Stimulated activated CD4-positive, alpha-beta T cell treated with anti-CD3 and anti-CD28 coated beads, Interleukin-4, amount 100 ng/mL, for 4 hours (primary cell): ENCODE measurements around the gene E2F7.

ENCODE experiments used
- DNase-seq, 2 experiments: peaks; one replicate each; pipeline ENCODE4 v3.0.0-alpha.2; 2020

The E2F7 gene

GRCh38 chr12:77013091-77013490 lies 52.3 kb downstream of the E2F7 start:
- no peak for DNase-seq

DNA sequence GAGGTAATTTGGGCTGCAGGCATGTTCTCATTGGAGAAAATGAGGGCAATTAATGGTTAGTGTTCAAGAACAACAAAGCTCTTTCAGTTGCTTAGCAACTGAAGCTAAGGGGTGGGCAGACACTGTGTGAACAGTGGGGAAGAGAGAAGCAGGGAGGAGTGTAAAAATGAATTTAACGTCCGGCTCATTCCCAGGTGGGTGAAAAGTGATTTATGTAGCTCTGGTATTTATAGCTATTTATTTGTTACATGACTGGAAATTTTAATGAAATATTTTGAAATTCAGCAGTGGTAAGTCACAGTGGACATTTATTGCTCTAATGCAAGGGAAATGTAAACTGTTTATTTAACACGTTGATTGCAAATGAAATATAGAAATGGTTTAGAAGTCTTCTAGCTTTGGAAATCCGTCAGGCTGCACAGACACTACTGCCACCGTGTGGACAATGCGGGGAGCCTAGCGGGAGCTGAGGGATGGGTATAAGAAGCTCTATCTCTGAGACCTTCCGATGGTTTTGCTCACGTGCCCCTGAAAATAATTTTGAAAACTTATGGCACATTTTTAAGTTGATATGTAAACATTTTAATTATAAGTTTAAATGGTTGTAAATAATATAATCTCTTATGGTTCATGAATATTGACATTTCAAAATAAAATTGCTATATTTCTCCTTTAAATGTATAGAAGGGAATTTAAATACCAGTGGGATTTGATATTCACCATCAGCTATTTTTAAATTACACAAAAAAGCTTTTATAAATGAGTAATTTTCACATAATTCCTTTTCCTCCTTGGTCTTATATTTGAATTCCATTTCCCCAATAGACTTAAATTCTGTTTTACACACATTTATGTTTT lies 54.4 kb downstream of the E2F7 start:
- DNase-seq, result peak; percentile 45 to 60

GRCh38 chr12:77007476-77007875 lies 57.9 kb downstream of the E2F7 start:
- no peak for DNase-seq

GRCh38 chr12:77005611-77006098 lies 59.7 kb downstream of the E2F7 start:
- no peak for DNase-seq

GRCh38 chr12:77003914-77004313 lies 61.5 kb downstream of the E2F7 start:
- DNase-seq, result no peak

- no peak for DNase-seq
Observed at GRCh38 chr12:77003246-77003645, 62.1 kb downstream of the E2F7 start.

DNA sequence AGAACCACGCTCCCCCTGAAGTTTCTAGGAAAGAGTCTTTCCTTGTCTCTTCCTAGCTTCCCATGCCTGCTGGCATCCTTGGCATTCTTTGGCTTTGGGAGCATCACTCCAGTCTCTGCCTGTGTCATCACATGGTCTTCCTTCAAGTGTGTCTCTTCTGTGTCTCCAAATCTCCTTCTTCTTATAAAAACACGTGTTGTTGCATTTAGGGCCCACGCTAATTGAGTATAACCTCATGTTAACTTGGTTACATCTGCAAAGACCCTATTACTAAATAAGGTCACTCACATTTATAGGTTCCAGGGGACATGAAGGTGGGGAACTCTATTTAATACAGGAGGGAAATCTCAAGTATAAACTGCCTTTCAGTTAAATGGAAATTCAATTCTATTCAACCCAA lies 63.0 kb downstream of the E2F7 start:
- DNase-seq, result no peak

DNA sequence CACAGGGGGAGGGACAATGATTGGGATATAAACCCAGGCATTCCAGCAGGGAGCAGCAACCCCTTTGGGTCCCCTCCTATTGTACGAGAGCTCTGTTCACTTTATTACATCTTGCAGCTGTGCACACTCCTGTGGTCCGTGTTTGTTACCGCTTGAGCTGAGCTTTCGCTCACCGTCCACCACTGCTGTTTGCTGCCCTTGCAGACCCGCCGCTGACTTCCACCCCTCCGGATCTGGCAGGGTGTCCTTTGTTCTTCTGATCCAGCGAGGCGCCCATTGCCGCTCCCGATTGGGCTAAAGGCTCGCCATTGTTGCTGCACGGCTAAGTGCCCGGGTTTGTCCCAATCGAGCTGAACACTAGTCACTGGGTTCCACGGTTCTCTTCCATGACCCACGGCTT lies 64.1 kb downstream of the E2F7 start:
- no peak for DNase-seq

DNA sequence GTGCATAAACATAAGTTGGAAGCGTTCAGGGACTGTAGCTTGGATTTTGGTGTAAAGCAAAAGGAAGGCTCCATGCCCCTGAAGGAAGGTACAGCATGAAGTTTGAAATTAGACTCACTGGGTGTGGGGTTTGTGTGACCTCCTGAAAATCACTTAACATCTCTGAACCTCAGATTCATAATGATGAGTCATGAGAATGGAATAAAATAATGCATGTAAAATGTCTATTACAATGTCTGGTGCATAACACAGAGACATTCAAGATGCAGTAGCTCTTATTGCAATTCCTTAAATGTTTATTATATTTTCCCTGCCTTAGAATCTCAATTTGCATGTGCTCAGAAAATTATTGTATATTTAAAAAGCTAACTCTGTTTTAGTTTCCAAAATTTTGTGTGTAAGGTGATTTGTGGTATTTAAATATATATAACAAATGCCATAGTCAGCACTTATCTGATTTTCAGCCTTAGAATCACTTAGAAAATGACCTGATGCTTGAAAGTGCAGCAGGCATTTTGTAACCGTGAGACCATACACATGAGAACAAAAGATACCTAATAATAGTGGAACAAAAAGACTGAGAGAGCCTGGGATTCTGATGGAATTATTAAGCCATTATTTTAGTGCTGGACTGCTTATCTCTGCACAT lies 66.3 kb downstream of the E2F7 start:
- no peak for DNase-seq

DNA sequence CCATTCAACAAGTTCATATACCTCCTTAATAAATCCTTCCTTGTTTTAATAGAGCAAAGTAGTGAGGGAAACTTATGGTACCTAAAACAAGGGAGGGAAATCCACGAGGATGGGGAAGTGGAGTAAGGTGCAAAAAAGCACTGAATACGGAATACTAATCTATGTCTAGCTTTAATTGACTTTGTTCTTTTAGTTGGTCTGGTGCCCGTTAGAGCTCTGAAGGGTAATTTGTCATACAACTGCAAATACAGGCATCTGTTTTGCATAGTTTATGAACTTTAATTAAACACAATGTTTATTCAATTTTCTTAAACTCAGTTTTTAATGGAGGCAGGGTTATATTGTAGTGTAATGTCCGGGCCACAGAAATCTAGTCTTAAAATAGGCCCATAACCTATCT lies 67.0 kb downstream of the E2F7 start:
- DNase-seq, result no peak

- no peak for DNase-seq
Observed at GRCh38 chr12:76997011-76997780, 68.2 kb downstream of the E2F7 start.

DNA sequence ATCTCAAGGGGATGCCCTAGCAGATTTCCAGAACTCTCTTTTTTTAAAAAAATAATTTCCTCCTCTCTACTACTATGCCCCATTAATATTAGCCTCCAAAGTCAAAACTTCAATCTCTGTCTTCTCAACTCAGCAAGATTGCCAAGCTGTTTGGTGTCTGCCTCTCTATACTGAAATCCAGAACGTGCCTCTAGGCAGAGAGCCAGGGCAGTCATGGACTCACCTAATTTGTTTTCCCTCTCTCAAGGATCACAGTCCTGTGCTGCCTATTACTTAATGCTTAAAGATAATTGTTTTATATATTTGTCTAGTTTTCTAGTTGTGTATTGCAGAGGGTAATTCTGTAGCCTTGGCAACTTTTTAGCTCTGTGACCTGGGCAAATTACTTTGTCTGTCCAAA lies 74.7 kb downstream of the E2F7 start:
- no peak for DNase-seq

DNA sequence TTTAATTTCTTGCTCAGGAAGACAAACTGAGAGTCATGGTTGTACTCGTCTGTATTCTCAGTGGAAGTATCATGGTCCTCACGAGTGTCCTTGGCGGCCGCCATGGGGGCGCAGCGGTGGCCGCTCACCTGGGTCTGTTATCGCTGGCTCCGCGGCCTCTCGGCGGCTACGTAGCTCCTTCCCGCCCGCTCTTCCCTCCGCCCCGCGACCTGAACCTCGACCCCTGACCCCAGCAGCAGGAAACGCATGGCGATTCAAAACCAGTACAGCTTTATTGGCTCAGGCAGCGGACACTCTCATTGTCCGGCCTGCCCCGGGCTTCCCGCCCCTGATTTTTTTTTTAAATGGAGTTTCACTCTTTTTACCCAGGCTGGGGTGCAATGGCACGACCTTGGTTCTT lies 80.8 kb downstream of the E2F7 start:
- DNase-seq, result no peak

DNA sequence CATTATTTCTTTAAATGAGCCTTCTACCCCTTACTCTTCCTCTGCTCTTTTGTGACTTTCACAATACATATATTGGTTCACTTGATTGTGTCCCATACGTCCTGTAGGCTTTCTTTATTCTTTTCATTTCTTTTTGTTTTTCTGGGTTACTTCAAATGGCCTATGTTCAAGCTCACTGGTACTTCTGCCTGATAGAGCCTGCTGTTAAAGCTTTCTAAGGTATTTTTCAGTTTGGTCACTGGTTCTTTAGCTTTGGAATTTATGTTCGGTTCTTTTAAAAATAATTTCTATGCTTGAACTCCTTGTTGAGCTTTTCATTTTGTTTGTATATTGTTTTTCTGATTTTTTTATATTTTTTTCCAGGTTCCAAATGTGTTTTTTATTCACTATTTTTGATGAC lies 81.9 kb downstream of the E2F7 start:
- no peak for DNase-seq

- DNase-seq, result no peak
Observed at GRCh38 chr12:76980196-76980595, 85.2 kb downstream of the E2F7 start.

DNA sequence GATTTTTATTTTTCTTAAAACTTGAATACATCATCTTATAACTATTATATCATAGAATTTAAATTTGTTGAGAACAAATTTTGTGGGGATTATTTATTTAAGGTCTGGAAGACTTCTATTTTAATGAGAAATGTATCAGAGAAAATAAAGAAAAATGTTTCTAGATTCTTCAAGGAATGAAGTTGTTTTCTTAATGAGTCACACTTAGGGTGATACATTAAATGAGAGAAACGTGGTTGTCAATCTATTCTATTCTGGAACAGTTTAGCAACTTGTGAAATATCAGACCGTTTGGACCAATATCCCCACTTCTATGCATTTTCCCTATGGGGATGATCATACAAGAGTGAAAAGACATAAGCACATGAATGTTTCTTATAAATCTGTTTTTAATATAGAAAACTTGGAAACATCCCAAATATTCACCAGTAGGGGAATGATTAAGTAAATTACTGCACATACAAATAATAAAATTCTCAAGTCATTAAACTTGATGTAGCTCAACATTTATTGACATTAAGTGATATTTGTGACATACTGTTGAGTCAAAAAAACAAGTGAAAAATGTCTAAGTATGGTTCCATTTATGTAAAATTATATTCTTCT lies 88.5 kb downstream of the E2F7 start:
- no peak for DNase-seq
